Fibroblast of mammary gland (primary cell): Measurements from ENCODE around the gene HDAC5.

ENCODE experiments used
- DNase-seq: peaks from one replicate; pipeline ENCODE4 v3.0.0-alpha.2; 2010; ENCODE audit warnings: low read depth
- H3K4me3 ChIP-seq: 2 replicates; pipeline ENCODE4 v1.5.1; 2011; ENCODE audit warnings: low read depth, mild to moderate bottlenecking, low read length, moderate library complexity; ENCODE audit not compliant: control insufficient read depth
- TF ChIP-seq, protein P1 (sequence below): conservative IDR thresholded peaks from 2 replicates; pipeline ENCODE4 v1.5.1; 2011; ENCODE audit warnings: low read depth, low read length, inconsistent platforms; ENCODE audit not compliant: control insufficient read depth, insufficient read depth

HDAC5 gene

DNA sequence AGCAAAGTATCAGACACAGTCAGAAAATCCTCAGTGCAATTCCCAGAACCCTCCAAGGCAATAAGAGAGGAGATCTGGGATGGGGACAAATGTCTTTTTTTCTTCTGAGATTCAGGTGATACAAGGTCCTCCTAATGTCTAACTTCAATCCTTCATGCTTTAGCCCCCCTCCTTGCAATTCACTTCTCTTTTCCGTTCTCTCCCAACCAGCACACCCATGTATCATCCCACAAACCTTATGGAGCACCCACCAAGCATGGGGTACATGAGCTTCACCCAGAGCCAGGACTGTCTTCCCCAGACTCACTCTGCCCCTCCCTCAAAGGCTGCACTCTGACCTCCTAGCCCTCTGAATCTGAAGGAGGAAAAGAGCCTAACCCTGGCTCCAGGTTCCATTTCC, 10.1 kb downstream of the HDAC5 start:
- no peak overlapping the region for H3K4me3 ChIP-seq
- DNase-seq: no peak
- TF ChIP-seq, protein P1, sequence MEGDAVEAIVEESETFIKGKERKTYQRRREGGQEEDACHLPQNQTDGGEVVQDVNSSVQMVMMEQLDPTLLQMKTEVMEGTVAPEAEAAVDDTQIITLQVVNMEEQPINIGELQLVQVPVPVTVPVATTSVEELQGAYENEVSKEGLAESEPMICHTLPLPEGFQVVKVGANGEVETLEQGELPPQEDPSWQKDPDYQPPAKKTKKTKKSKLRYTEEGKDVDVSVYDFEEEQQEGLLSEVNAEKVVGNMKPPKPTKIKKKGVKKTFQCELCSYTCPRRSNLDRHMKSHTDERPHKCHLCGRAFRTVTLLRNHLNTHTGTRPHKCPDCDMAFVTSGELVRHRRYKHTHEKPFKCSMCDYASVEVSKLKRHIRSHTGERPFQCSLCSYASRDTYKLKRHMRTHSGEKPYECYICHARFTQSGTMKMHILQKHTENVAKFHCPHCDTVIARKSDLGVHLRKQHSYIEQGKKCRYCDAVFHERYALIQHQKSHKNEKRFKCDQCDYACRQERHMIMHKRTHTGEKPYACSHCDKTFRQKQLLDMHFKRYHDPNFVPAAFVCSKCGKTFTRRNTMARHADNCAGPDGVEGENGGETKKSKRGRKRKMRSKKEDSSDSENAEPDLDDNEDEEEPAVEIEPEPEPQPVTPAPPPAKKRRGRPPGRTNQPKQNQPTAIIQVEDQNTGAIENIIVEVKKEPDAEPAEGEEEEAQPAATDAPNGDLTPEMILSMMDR: no peak

DNA sequence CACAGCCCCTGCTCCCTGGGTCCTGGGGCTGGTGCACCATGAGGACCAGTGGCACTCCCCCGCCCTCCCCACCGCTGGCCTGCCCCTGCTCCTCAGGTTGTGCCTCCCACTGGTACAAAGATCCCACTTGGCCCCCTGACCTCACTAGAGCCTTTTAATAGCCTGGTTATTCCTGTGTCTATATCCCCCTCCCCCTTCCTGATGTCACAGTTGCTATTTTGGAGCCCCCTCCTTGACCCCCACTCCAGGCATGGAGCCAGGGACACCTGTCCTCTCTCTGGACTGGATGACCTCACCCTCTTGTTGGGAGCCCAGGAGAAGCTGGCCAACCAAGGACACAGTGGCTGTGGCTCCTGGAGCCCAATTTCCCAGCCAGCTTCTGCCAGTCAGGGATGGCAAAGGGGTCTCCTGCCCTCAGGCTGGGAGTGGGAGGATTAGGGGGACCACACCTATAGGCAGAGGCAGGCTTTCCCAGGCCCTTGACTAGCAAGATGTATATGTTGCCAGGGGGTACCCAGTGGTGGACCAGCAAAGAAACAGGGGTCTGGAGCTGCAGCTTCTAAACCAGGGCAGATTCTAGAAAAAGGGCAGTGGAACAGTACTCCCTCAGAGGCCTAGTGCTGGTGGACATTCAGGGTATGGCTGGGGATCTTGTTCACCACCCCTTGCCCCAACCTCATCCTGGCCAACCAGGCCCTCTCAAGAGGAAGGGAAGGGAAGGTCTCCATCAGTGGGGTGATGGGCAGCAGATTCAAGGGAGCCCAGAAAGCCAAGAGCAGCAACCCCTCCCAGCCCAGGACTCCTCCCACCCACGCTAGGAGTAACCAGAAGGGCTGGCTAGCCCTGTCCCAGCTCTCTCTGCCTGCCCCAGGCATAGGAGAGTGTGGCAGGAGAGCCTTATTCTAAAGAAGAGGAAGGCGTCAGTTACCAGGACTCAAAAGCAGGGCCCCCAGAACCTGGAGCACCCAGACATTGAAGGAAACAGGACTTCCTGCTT, 10.9 kb downstream of the HDAC5 start:
- no peak for DNase-seq
- TF ChIP-seq, protein P1: no peak
- no peak overlapping the region for H3K4me3 ChIP-seq

DNA sequence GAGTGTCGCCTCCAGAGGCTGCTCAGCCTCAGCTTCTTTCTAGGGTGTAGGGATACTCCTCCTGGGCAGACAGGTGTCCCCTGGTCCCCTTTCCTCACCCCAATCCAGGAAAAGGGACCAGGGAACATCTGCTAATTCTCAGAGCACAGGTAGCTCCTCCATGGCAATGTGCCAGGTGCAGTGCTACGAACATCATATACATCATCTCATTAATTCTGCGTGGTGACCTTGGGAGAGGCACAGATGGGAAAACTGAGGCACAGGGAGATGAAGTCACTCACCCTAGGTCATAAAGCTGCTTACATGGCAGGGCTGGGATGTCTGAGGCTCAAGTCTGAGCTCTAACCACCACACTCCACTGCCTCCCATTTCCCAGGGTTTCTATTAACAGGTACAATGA, 11.7 kb downstream of the HDAC5 start:
- DNase-seq: no peak
- TF ChIP-seq, protein P1: no peak
- no peak overlapping the region for H3K4me3 ChIP-seq

DNA sequence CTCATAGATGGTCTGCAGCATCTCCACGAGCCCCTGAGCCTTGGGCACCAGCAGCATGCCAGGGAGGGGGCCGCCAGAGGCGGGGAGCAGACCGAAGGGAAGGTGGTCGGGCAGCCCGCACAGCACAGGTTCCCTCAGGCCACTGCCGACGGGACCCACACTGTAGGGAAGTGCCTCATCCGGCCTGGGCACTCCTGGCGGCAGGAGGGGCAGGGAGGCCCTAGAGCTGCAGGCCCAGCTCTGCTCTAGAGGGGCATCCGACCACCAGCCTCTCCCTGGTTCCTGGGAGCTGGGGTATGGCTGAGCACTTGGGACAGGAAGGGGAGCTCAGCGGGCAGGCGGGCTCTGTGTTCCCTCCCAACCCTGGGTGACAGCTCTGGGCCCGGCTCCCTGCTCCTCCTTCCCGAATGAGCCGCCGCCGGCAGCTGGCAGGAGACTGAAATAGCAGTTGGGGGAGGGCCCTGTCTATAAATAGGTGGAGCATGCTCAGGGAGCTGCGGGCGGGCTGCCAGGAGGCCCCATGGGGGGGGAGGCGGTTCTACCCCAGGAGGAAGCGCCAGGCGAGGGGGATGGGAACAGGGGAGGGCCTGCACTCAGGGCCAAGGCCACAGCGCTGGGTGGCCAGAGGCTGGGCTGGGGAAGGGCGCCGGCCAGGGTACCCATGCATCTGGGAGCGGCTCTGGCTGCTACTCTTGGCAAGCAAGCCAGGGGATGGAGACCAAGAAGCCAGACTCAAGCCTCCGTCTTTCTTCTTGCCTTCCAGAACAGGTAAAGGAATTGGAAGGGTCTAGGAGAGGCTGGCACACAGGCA, 12.4 kb downstream of the HDAC5 start:
- DNase-seq: peak; percentile 84

DNA sequence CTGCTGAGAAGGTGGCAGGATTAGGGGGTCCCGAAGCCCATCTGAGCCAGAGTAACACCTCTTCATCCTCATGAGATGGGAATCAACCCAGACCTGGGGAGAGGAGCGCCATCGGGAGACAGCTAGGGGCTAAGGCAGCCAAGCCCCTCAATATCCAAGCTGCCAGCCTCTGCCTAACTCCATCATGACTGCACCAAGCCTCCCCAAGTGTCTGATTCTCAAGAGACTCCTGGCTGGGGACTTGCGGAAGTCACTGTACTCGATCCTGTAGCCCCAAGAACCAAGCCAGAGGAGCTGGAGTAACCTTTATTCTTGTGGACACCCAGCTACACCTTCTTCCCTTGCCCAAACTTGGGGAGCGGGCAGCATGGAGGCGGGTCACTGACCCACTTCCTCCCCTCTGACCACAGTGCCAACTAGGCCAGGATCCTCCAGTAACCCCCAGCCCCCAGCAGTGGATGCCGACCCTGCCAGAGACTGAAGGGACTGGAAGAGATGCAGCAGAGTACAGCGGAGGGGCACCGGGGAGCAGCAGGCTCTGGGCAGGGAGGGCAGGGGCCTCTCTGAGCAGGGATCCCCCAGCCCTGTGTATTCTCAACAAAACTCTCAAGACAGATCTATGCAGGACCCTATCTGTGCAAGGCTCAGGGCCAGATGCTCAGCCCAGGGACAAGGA, 13.3 kb downstream of the HDAC5 start:
- peak overlapping the region; percentile 25 for H3K4me3 ChIP-seq
- TF ChIP-seq, protein P1: no peak
- DNase-seq: no peak

More for the DNA sequence above, 12.4 kb downstream of the HDAC5 start:
- H3K4me3 ChIP-seq: peak overlapping the region; percentile 25
- TF ChIP-seq, protein P1: no peak

DNA sequence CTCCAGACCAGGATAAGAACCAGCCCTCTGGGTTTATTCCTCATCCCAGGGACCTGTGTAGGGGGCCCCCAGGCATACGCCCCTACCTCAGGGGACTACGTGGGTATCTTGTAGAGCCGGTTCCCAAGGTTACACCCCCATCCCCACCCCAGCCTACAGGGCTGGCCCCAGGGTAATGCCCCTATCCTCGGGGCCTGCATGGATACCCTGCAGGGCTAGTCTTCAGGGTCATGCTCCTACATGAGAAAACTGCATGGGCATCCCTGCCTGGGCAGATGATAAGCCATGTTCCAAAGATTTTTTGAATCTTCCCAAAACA, 14.2 kb downstream of the HDAC5 start:
- TF ChIP-seq, protein P1: no peak
- H3K4me3 ChIP-seq: no peak overlapping the region
- no peak for DNase-seq
